GM20431 (cell line): ENCODE data around the gene ZFP36L1.
"Not testable (repeated sequence)": the region's sequence is repeated elsewhere in the genome, so short reads cannot be mapped to it uniquely, and the experiment has no call there.

Experiments
- in situ Hi-C: fragments of 300-500 bp; cut with MseI, MboI; formaldehyde crosslinking; loops from one replicate; pipeline ENCODE4 v1.15.0; 2020; ENCODE audit warnings: low sequenced_read_pairs; ENCODE audit not compliant: unreplicated experiment

Gene ZFP36L1

GRCh38 chr14:68771631-68772030 is 21.2 kb downstream of the ZFP36L1 start:
- in situ Hi-C loops, result no loop called here

GRCh38 chr14:68770553-68771286 is 22.1 kb downstream of the ZFP36L1 start:
- in situ Hi-C loops, result no loop called here

DNA sequence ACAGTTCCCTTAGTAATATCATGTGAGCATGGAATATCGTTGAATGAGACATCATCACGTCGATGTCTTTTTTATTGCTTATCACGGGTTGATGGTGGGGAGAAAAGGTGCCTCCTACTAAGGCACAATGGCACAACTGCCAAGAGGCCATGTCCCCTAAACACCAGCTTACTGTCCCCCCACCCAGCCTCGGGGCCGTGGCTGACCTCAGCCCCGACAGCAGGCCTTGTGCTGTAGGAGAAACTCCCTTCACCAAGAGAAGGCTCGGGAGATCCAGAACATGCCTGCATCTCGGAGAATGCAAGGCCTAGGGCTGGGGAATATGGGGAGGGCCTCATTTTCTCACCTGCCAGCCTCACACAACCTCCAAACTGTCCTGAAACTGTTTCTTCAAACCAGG is 22.8 kb downstream of the ZFP36L1 start:
- in situ Hi-C loops, result no loop called here

DNA sequence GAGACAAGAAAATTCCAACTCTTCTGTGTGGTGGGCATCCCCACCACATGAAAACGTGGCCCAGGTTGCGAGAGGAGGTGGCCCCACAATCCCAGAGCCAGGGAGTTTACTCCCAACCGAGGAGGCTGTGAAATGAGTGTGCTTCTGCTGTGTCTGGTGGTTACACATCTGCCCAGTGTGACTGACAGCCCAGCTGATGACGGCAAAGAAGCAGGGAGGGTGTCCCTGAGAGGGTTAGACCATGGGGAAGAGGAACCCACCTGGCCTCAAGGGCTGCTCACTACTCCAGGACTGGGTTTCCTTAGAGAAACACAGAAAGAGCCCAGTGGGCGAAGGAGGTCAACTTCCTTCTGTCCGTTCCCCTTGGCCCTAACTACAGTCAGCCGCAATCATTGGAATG is 24.6 kb downstream of the ZFP36L1 start:
- in situ Hi-C loops, result no loop called here

GRCh38 chr14:68767248-68767645 is 25.6 kb downstream of the ZFP36L1 start:
- in situ Hi-C loops, result no loop called here

- in situ Hi-C loops, result no loop called here
Observed at GRCh38 chr14:68766299-68767247, 26.3 kb downstream of the ZFP36L1 start.

DNA sequence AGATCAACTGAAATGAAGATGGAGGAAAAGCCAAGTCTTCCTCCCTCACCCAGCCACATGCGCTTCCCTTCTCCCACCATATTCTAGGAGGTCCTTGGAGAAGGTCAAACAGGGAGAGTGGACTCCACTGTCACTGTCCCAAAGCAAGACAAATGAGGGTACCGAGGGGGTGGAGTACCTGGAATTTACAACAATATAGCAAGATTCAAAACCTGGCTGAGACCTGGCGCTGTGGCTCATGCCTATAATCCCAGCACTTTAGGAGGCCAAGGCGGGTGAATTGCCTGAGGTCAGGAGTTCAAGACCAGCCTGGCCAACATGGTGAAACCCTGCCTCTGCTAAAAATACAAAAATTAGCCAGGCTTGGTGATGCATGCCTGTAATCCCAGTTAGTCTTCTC is 29.0 kb downstream of the ZFP36L1 start:
- in situ Hi-C loops, result not testable (repeated sequence)

DNA sequence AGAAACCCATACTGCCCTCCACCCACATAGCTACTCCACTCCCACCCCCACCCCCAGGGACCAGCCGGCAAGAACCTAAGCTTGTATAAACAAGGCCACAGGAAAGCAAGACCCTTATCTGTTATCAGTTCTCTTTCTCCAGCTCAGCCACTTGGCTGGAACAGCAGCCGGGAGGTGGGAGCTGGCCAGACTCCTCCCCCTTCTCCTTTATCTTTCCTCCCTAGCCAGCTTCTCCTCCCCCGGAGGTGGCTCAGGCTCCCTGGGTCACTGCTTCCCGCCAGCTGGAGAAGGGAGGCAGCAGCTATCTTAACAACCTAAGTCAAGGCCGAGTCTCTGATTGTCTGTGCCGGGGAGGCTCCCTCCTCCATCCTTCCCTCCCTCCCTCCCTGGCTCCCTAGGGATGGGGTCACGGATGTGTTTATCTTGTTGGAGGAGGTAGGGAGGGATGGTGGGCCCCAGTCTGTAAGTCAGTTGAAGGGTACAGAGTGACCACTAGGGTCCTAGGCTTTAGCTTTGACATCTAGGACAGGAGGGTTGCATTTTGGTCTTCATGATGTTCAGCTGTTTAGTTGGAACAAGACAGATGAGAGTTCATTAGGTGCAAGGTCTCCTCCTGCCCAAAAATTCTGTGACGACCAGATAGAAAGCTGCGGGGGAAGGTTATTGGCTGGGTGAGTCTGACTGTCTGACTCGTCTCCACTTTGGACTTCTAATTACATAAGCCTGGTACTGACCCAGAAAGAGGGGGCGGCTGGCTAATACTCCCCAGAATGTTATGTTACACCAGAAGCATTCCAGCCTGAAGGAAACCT is 29.7 kb downstream of the ZFP36L1 start:
- in situ Hi-C loops, result no loop called here

DNA sequence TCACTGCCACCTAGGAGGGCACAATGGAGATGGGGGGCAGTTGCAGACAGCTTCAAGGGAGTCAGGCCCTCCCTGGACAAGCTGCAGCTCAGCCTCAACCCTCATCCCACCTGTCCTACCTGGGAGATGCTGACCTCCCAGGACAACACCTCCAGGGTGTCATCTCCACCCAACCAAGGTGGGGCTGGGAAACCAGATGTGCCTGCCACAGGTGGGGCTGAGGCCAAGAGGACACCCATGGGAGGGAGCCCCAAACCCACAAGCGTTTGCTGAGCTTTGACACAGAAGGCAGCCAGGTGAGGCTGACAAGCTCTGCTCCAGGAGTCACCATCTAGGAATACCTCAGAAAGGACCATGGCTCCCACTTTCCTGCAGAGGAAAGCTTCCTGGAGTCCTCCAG is 31.5 kb downstream of the ZFP36L1 start:
- in situ Hi-C loops, result no loop called here

- in situ Hi-C loops, result no loop called here
Observed at GRCh38 chr14:68760761-68761160, 32.1 kb downstream of the ZFP36L1 start.

GRCh38 chr14:68759937-68760336 is 32.9 kb downstream of the ZFP36L1 start:
- in situ Hi-C loops, result no loop called here

DNA sequence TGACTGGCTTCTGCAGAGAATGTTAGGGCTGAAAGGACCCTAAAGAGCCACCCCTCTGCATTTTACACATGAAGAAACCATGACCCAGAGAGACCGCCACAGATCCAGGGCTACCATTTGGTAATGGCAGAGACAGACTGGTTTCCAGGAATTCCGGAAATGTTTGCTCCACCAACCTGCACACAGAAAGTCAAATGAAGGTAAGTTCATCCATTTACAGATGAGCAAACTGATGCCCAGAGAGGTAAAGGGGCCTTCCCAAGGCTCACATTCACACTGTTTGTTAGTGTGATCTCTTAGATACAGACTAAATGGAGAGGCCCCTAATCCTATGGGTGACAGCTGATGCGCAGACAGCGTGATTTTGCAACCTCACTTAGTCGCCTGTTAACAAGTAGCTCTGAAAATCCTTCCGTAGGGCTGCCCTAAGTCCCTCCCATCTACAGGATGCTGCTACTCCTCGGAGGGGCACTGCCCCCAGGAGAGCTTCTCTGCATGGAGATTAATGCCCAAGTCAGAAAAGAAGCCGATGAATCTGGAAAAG is 33.8 kb downstream of the ZFP36L1 start:
- in situ Hi-C loops, result no loop called here

- in situ Hi-C loops, result no loop called here
Observed at GRCh38 chr14:68758301-68758700, 34.6 kb downstream of the ZFP36L1 start.

DNA sequence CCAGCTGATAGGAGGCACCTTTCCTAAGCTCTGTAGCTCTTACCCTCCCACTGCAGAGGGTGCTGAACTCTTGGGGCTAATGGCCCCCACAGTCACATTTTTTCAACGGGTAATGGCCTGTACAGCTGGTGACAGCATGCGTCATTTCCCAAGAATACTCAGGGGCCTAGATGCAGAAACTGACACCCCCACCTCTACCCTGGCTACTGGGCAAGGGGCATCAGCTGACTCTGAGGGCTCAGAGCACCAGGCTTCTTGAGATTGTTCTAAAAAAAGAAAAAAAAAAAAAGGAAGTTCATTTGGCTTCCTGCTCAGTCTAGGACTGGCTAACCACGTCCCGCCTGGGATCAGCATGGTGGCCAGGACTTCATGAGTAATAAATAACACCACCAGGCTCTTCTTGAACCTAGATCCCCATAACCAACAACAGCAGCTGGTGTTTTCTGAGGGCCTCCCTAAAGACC is 35.2 kb downstream of the ZFP36L1 start:
- in situ Hi-C loops, result no loop called here

DNA sequence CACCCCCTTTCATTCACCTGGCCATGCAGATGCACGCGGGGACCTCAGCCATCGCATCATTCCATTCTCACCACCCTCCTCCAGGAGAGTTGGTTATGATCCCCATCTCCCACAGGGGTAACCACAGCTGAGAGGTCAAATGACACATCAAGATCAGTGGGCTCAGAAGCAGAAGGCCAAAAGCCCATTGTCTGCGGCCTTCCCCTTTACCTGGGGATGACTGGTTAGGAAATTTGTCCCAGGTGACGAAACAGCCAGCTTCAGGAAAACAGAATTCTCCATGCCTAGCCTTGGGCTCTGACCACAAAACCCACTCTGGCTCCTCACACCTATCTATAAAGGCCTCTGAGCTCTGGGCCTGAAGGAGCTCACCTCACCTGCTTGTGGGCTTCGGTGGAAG is 36.1 kb downstream of the ZFP36L1 start:
- in situ Hi-C loops, result no loop called here

- in situ Hi-C loops, result no loop called here
Observed at GRCh38 chr14:68756000-68756481, 36.8 kb downstream of the ZFP36L1 start.

DNA sequence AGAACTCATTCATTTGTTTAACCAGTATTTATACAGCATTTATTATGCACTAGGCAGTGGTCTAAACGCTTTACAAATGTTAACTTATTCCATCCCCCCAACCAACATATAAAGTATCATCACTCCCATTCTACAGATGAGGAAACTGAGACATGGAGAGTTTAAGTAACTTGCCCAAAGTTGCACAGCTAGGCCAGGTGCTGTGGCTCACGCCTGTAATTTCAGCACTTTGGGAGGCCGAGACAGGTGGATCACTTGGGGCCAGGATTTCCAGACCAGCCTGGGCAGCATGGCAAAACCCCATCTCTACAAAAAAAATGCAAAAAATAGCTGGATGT is 37.9 kb downstream of the ZFP36L1 start:
- in situ Hi-C loops, result no loop called here

DNA sequence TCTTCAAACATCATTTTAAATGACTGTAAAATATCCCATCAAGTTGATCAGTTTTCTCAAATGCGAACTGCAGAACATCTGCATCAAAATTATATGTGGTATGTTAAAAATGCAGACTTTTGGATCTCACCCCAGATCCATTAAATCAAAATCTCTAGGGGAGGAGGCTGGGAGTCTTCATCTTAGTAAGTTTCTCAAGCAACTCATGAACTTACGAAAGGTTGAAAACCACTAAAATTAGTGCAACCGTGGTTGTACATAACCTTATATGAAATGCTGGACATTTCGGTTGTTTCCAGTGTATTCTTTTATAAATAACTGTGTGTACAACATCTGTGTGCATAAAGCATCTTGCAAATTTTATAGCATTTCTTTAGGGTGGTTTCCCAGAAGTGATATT is 39.2 kb downstream of the ZFP36L1 start:
- in situ Hi-C loops, result no loop called here

- in situ Hi-C loops, result no loop called here
Observed at GRCh38 chr14:68752271-68753006, 40.4 kb downstream of the ZFP36L1 start.
